Measurements from ENCODE around the gene ANKRD65. TPM values are rescaled to one million over a fixed set of nuclear protein-coding genes. Genes with fewer than 3 reads are reported as not detected.
"Not testable (repeated sequence)": the region's sequence is repeated elsewhere in the genome, so short reads cannot be mapped to it uniquely, and the experiment has no call there.

ANKRD65 gene
- total RNA-seq, 2 donors from 2014 or later, result 2.4 to 7.4 TPM

- intact Hi-C loops (cut with DNase I); DNase-seq (ENCODE audit: low spot score): not testable (repeated sequence)
Observed at GRCh38 chr1:1446631-1447030, 25.6 kb upstream of the ANKRD65 start.

DNA sequence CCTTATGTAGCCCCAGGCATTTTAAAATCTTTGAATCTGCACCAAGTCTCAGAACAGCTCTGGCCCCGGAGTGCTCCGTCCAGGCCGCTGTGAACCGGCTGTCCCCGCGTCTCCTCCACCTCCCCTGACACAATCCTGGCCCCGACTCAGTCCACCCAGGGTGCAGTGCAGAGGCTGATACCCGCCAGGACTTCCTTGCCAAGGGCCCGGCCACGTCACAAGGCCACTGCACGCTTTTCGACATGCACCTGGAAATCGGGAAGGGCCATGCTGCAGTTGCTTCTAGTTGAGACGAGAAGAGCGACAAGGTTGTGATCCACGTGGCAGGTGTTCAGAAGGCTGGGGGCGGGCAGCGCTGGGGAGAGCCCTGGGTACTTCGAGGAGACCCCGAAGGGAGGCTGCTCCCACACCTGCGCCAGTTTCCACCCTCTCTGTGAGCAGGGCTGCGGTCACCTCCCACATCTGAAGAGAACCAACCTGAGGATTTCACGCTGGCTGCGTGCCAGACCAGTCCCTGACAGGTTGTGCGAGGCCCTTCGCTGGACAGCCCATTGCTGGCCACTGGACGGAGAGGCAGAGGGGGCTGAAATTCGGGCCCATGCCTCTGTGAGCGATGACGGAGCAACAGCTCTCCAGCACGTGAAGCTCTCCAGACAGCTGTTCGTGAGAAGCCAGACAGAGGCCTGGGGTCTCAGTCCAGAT lies 21.1 kb upstream of the ANKRD65 start:
- no peak for DNase-seq (ENCODE audit: low spot score)
- intact Hi-C loops (cut with DNase I), result loop anchor here in 1 of 2 donors (5.0 kb wide), 1 partner anchor 60 kb away; no protein-coding TSS in a partner anchor

DNA sequence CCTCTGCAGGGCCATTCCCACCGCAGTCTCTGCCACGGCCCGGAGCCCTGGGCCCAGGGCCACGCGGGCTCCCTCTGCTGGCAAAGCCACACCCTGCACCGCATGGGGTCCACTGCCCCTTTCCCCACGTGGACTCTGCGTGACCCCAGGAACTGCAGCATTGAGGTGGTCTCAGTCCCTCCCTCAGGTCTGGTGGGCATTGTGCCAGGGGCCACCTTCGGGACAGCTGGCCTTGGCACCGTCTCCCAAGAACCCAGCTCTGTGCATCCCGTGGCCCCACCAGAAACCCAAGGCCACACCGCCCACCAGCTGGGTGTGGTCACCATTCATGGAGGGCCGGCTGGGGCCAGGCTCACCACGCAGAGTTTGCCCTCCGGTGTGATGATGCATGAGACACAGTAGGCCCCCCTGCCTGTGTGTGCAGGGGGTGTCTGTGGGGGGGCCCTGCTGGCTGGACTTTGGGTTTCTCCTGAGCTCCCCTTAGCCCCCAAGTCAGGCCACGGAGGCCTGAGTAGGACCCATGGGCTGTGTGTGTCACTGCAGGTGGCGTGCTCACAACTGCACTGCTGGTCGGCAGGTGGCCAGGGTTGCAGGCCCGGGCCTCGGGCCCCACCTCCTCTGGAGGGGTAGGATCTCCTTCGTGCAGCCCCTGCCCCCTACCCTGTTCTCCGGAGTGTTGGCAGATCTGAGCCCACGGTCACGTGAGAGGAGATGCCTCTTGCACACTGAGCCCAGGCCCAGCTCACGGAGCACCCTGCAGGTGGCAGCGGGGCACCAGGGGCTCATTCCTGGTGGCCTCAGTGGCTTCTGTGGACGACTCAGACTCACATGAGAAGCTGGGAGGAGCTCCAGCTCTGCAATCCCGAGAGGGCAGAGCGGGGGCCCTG lies 20.2 kb upstream of the ANKRD65 start:
- DNase-seq (ENCODE audit: low spot score), result peak; percentile 84
- intact Hi-C loops (cut with DNase I), result loop anchor here in 1 of 2 donors (5.0 kb wide), 1 partner anchor 61 kb away; no protein-coding TSS in a partner anchor

DNA sequence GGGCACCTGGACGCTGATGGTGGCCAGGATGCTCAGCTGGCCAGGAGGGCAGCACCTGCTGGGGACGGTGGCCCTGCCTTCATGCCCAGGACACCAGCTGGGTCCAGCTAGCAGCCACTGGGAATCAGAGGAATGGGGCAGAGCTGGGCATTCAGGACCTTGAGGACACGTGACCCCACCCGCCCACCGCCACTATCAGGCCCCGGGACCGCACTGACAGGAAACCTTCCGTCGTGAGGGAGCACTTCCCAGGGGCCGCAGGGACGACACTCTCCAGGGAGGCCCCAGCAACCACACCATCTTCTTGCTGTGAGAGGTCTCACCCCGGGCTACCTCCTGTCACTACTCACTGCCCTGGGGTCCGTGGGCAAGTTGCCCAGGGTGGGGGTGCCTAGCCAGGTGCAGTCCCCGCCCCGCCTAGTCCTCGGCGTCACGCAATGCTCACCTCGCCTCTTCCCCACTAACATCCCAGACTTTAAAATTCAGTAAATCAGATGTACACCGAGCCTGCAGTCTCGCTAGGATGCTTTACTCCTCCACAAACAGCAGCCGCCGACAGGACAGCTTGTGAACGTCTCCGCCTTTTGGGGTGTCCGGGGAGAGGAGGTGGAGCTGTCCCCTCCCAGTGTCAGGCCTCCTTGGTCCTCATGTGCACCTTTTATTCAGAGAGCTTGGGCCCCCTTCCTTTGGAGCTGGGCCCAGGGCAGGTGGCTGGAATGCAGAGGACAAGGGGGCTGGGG lies 19.4 kb upstream of the ANKRD65 start:
- no peak for DNase-seq (ENCODE audit: low spot score)
- intact Hi-C loops (cut with DNase I), result loop anchor here in 1 of 2 donors (5.0 kb wide), 1 partner anchor 62 kb away; no protein-coding TSS in a partner anchor

- no peak for DNase-seq (ENCODE audit: low spot score)
- intact Hi-C loops (cut with DNase I), result loop anchor here in 1 of 2 donors (5.0 kb wide), 2 partner anchors 37 to 63 kb away; no protein-coding TSS in a partner anchor
Observed at GRCh38 chr1:1439546-1440261, 18.6 kb upstream of the ANKRD65 start.

DNA sequence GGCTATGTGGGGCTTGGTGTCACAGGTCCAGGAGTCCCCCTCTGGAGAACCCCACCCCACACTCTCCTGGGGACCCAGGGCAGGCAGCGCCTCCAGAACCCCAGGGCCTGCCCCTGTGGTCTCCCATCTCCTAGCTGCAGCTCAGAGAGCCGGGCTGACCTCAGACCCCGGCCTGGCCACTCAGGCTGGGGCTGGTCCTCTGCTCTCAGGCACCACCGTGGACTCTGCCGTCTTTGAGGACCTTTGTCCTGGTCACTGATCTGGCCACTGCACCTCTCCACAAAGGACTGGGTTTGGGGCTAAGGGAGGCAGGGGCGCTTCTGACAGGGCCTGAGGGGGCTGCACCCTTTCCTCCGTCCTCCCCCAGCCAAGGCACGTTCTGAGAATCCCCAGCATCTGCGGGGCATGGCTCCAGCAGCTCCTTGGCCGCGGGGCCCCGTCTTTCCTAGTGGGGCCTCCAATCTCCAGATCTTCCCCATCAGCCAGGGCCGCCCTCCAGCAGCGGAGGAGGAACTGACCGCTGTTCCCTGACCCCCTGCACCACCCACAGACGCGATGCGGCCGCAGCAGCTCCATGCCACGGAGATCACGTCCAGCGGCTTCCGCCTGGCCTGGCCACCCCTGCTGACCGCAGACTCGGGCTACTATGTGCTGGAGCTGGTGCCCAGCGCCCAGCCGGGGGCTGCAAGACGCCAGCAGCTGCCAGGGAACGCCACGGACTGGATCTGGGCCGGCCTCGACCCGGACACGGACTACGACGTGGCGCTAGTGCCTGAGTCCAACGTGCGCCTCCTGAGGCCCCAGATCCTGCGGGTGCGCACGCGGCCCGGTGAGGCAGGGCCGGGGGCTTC lies 17.7 kb upstream of the ANKRD65 start:
- intact Hi-C loops (cut with DNase I), result loop anchor here in 1 of 2 donors (5.0 kb wide), 1 partner anchor 36 kb away; no protein-coding TSS in a partner anchor
- no peak for DNase-seq (ENCODE audit: low spot score)

DNA sequence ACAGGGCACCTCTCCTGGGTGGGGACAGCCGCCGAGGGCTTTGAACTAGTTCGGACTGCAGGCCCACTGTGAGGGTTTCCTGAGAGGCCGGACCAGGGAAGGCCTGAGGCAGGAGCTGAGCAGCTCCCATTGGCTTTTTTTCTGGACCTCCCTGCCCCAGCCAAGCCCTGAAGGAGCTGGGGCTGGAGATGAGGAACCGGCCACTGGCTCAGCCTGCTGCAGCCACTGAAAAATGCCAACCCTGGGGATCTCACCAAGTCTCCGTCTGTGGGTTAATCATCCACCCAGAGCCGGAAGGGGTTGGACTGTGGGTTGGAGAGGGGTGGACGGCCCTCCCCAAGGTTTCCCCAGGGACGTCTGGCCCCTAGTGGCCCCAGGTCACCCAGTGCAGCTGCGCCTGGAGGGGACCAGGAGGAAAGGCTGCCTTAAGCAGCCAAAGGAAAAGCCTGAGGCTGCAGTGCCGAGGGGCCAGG lies 16.9 kb upstream of the ANKRD65 start:
- intact Hi-C loops (cut with DNase I), result loop anchor here in 1 of 2 donors (5.0 kb wide), 1 partner anchor 36 kb away; no protein-coding TSS in a partner anchor
- no peak for DNase-seq (ENCODE audit: low spot score)

DNA sequence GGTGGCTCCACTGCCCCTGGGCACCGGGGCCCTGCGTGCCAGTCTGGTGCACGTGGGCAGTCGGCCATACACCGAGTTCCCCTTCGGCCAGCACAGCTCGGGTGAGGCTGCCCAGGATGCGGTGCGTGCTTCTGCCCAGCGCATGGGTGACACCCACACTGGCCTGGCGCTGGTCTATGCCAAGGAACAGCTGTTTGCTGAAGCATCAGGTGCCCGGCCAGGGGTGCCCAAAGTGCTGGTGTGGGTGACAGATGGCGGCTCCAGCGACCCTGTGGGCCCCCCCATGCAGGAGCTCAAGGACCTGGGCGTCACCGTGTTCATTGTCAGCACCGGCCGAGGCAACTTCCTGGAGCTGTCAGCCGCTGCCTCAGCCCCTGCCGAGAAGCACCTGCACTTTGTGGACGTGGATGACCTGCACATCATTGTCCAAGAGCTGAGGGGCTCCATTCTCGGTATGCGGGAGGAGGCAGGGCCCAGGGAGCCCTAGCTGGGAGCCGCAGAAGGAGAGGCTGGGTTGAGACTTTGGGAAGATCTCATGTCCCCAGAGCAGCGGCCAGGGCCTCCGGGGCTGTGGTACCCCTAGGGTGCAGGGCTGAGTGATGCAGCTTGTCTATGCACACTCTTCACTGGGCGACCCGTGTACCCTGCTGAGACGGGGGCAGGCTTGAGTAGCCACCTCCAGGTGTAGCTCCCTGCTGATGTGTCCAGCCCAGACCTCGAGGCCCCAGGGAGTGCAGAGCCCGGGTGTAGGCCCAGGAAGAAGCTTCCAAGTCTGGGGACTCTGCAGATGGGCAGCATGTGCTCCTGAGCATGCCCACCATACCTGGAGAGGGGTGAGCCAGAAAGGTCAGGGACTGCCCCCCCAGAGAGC lies 16.2 kb upstream of the ANKRD65 start:
- intact Hi-C loops (cut with DNase I), result loop anchor here in 1 of 2 donors (5.0 kb wide), 1 partner anchor 35 kb away; no protein-coding TSS in a partner anchor
- no peak for DNase-seq (ENCODE audit: low spot score)

- intact Hi-C loops (cut with DNase I), result loop anchor here in 1 of 2 donors (5.0 kb wide), 1 partner anchor 34 kb away; no protein-coding TSS in a partner anchor
Observed at GRCh38 chr1:1436630-1437032, 15.6 kb upstream of the ANKRD65 start.

DNA sequence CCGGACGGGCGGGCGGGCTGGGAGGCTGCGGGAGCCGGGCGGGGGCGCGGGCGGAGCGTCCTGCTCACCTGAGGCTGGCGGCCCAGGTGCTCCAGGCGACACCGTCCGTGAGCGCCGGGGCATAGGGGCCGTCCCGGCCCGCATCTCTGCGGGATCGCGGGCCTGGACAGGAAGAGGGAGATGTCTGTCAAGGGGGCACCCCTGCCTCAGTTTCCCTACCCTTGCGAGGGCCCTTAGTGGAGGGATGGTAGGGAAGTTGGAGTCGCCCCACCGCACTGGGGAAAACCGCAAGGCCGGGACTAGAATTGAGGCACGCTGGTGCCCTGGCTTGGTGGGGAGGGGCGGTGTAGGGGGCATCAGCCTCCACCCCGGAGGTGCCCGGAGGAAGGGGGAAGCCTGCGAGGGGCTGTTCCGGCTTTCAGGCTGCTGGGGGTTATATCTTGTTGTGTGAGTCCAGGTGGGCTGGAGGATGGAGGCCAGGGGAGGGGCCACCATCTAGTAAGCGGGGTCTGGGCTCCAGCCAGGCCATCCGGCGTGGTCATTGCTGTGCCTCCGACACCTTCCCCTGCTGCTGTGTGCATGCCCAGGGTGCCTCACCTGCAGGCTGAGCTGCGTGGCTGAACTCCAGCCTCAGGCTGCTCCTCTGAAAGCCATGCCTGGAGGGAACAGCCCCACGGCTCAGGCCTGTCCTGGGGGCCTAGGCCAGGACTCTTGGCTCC lies 15.0 kb upstream of the ANKRD65 start:
- intact Hi-C loops (cut with DNase I), result loop anchor here in 1 of 2 donors (5.0 kb wide), 1 partner anchor 34 kb away; no protein-coding TSS in a partner anchor
- DNase-seq (ENCODE audit: low spot score), result peak; percentile 81

More at GRCh38 chr1:1436630-1437032, 15.6 kb upstream of the ANKRD65 start:
- no peak for DNase-seq (ENCODE audit: low spot score)

- intact Hi-C loops (cut with DNase I), result loop anchor here in 1 of 2 donors (5.0 kb wide), 1 partner anchor 33 kb away; no protein-coding TSS in a partner anchor
- DNase-seq (ENCODE audit: low spot score), result peak; percentile 89
Observed at GRCh38 chr1:1435106-1435903, 14.2 kb upstream of the ANKRD65 start, which contains the start of gene VWA1. TSS of gene VWA1 (plus strand) at chr1:1435690. CDS start at chr1:1435749, 59 bp downstream.

GRCh38 chr1:1434824-1435105 lies 13.7 kb upstream of the ANKRD65 start:
- DNase-seq (ENCODE audit: low spot score), result no peak
- intact Hi-C loops (cut with DNase I), result loop anchor here in 1 of 2 donors (5.0 kb wide), 1 partner anchor 32 kb away; no protein-coding TSS in a partner anchor

DNA sequence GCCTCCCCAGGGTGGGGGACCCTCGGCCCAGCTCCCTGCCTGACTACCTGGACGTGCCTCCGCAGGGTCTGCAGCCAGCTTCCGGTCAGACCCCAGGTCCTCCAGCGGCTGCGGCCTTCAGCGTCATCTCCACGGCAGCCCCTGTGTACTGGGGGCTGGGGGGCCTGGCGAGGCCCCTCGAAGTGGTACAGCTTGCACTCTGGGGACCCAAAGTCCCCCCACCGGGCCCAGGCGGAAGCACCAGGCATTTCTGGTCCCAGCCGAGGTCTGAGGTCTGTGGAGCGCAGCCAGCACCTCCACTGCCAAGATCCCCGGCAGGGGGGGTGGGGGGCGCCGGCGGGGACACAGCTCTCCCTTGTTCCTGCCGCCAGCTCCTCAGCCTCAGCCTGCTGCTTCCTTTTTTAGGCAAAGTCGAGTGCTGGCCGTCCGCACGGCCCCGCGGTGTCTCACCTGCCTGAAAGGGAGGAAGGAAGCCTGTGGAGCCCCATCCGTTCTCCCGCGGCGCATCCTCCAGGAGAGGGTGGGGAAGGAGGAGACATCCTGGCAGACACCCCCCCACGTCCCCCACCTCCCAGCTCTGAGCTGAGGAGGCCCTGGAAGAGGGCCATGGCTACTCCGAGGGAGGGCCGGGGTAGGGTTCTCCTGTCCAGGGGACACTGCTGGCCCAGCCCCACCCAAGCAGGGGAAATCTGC lies 13.2 kb upstream of the ANKRD65 start:
- intact Hi-C loops (cut with DNase I), result no loop called here
- peak; percentile 84 for DNase-seq (ENCODE audit: low spot score)

- peak; percentile 86 for DNase-seq (ENCODE audit: low spot score)
- intact Hi-C loops (cut with DNase I), result no loop called here
Observed at GRCh38 chr1:1433804-1434130, 12.7 kb upstream of the ANKRD65 start.

Measured in posterior vena cava (tissue), 2 donors.